NT2/D1 (cell line): ENCODE data around the gene NLE1.

Source experiments
- SUZ12 ChIP-seq: IDR thresholded peaks from 2 replicates; pipeline ENCODE4 v1.6.1; 2011; ENCODE audit not compliant: insufficient read length, insufficient read depth; ENCODE audit errors: extremely low read depth
- YY1 ChIP-seq: IDR thresholded peaks from 2 replicates; pipeline ENCODE4 v1.6.1; 2011; ENCODE audit not compliant: insufficient read length, insufficient read depth
- ZNF274 ChIP-seq: IDR thresholded peaks from 2 replicates; pipeline ENCODE4 v1.6.1; 2011; ENCODE audit warnings: mild to moderate bottlenecking, low read depth, low read length

- TF ChIP-seq ZNF274 (no peak), YY1 (no peak), SUZ12 (no peak)
Measured at GRCh38 chr17:35088881-35089585, 53.1 kb downstream of the NLE1 start.
